OCI-LY3 (cell line): Measurements from ENCODE around the gene GIPR.

Source experiments
- CTCF ChIP-seq: fragments of 200-600, 300-600 bp; sonication (generic); IDR thresholded peaks from 2 replicates; pipeline ENCODE4 v1.5.1; 2014; ENCODE audit warnings: antibody characterized with exemption, low read length, low read depth
- EZH2phosphoT487 ChIP-seq: fragments of 200-600 bp; shearing (Covaris generic); IDR thresholded peaks from 2 replicates; pipeline ENCODE4 v1.6.1; 2018; ENCODE audit warnings: antibody characterized with exemption, mixed run types, low read depth

GRCh38 chr19:45621976-45622503, 46.0 kb upstream of the GIPR start:
- TF ChIP-seq CTCF, result no peak
- TF ChIP-seq EZH2phosphoT487, result no peak
